A673 (cell line): ENCODE results near the gene ZNF718. TPM values are rescaled to one million over a fixed set of nuclear protein-coding genes. Genes with fewer than 3 reads are reported as not detected.
"Not testable (repeated sequence)": the region's sequence is repeated elsewhere in the genome, so short reads cannot be mapped to it uniquely, and the experiment has no call there.

Experiments
- BruUV-seq: library from RNA; stranded (reverse); fragments of 400-500 nt; replicated peaks from 2 replicates; lab custom pipeline; 2021; lab: Mats Ljungman, UMichigan
- CTCF ChIA-PET: fragments of 300-600 bp; sonication (Branson Sonifier 250); formaldehyde crosslinking; loops from one replicate; lab custom pipeline; 2022; ENCODE audit warnings: antibody characterized with exemption; lab: Charles Lee
- POLR2A ChIA-PET: fragments of 300-600 bp; sonication (Branson Sonifier 250); formaldehyde crosslinking; loops from one replicate; lab custom pipeline; 2022; ENCODE audit warnings: antibody characterized with exemption; ENCODE audit not compliant: low non-redundant PET; lab: Charles Lee
- DNase-seq: peaks from one replicate; pipeline ENCODE4 v3.0.0-alpha.2; 2015; ENCODE audit warnings: low spot score
- H3K27ac ChIP-seq: fragments of 200-600 bp; sonication (generic); 2 replicates; pipeline ENCODE4 v1.5.1; 2016; ENCODE audit warnings: mixed run types, low read depth, mild to moderate bottlenecking, mixed read lengths, antibody characterized with exemption, low read length; ENCODE audit not compliant: poor library complexity, severe bottlenecking
- H3K27me3 ChIP-seq: fragments of 200-600 bp; sonication (generic); replicated peaks from 2 replicates; pipeline ENCODE4 v1.6.1; 2017; ENCODE audit warnings: mixed run types, low read depth, mild to moderate bottlenecking, mixed read lengths, antibody characterized with exemption, low read length; ENCODE audit not compliant: insufficient read depth, poor library complexity
- H3K36me3 ChIP-seq: fragments of 200-600 bp; sonication (generic); 2 replicates; pipeline ENCODE4 v1.6.1; 2016; ENCODE audit warnings: mixed run types, mild to moderate bottlenecking, mixed read lengths, antibody characterized with exemption, low read length; ENCODE audit not compliant: insufficient read depth, poor library complexity, severe bottlenecking
- H3K4me1 ChIP-seq: fragments of 200-600 bp; sonication (generic); 2 replicates; pipeline ENCODE4 v1.6.1; 2017; ENCODE audit warnings: mixed run types, mild to moderate bottlenecking, mixed read lengths, antibody characterized with exemption, low read length; ENCODE audit not compliant: insufficient read depth, poor library complexity, severe bottlenecking
- H3K4me3 ChIP-seq: fragments of 200-600 bp; sonication (generic); 2 replicates; pipeline ENCODE4 v1.5.1; 2016; ENCODE audit warnings: low read depth, mixed run types, mild to moderate bottlenecking, mixed read lengths, low read length; ENCODE audit not compliant: poor library complexity, severe bottlenecking
- H3K9me3 ChIP-seq: fragments of 200-600 bp; sonication (generic); 2 replicates; pipeline ENCODE4 v1.6.1; 2016; ENCODE audit warnings: mixed run types, low read depth, mild to moderate bottlenecking, mixed read lengths, antibody characterized with exemption, low read length; ENCODE audit not compliant: poor library complexity, severe bottlenecking
- CTCF ChIP-seq: fragments of 300-800, 200-600 bp; sonication (generic); conservative IDR thresholded peaks from 2 replicates; pipeline ENCODE4 v1.5.1; 2017; ENCODE audit warnings: low read depth, mild to moderate bottlenecking, antibody characterized with exemption, low read length, moderate library complexity, mixed read lengths
- EZH2 ChIP-seq: fragments of 200-600 bp; sonication (generic); IDR thresholded peaks from 2 replicates; pipeline ENCODE4 v1.6.1; 2017; ENCODE audit warnings: borderline replicate concordance, low read depth, mild to moderate bottlenecking, mixed read lengths, antibody characterized with exemption, low read length; ENCODE audit not compliant: poor library complexity, severe bottlenecking
- intact Hi-C: fragments of 100-400 bp; cut with micrococcal nuclease; formaldehyde crosslinking; loops from one replicate; pipeline ENCODE4 v1.10.0; 2022; ENCODE audit not compliant: unreplicated experiment
- total RNA-seq: library from RNA; stranded (reverse); gene quantifications from 2 replicates; pipeline ENCODE4 v1.2.3, GENCODE V29; 2021

Gene ZNF718
- total RNA-seq, 1 experiment from 2014 or later, result 9.2 TPM

GRCh38 chr4:211033-211511 is 86.8 kb downstream of the ZNF718 start:
- H3K9me3 ChIP-seq, result peaks cover 6% of the 10 kb centered on the region

GRCh38 chr4:212438-213188 is 88.3 kb downstream of the ZNF718 start:
- intact Hi-C loops, result no loop called here
- ChIA-PET CTCF (no interaction called here), POLR2A (no interaction called here)
- no TSS peak for BruUV-seq
- peak overlapping the region; percentile 47 for H3K4me3 ChIP-seq
- H3K27ac ChIP-seq, result peak overlapping the region; percentile 56
- peak; percentile 70 for DNase-seq
- no peaks in the 10 kb centered on the region for H3K36me3 ChIP-seq
- no peaks in the 10 kb centered on the region for H3K4me1 ChIP-seq
- TF ChIP-seq EZH2 (no peak), CTCF (no peak)
- H3K9me3 ChIP-seq, result peaks cover 3% of the 10 kb centered on the region
- H3K27me3 ChIP-seq, result no peaks in the 10 kb centered on the region

More at GRCh38 chr4:211033-211511, 86.8 kb downstream of the ZNF718 start:
- TF ChIP-seq CTCF (no peak), EZH2 (no peak)
- no peak overlapping the region for H3K27ac ChIP-seq
- no peaks in the 10 kb centered on the region for H3K36me3 ChIP-seq
- H3K4me1 ChIP-seq, result no peaks in the 10 kb centered on the region
- no TSS peak for BruUV-seq
- no peak for DNase-seq
- POLR2A ChIA-PET, result no interaction called here
- H3K27me3 ChIP-seq, result no peaks in the 10 kb centered on the region
- intact Hi-C loops, result no loop called here
- CTCF ChIA-PET, result no interaction called here
- H3K4me3 ChIP-seq, result no peak overlapping the region

GRCh38 chr4:213189-213535 is 88.9 kb downstream of the ZNF718 start:
- CTCF ChIA-PET, POLR2A ChIA-PET: not testable (repeated sequence)

More at GRCh38 chr4:213189-213535, 88.9 kb downstream of the ZNF718 start:
- intact Hi-C loops, H3K27me3 ChIP-seq, H3K9me3 ChIP-seq, H3K27ac ChIP-seq, H3K36me3 ChIP-seq, H3K4me1 ChIP-seq: not testable (repeated sequence)
- peak overlapping the region; percentile 47 for H3K4me3 ChIP-seq
- TSS peak; percentile 25 for BruUV-seq
- DNase-seq, result peak; percentile 1

Other genes starting within 250 kb of the ZNF718 start
- gene ZNF595, start 71.2 kb upstream of the ZNF718 start, total RNA-seq, result 22.2 and 22.6 TPM in 2 replicates
- gene ZNF732, start 181.0 kb downstream of the ZNF718 start, total RNA-seq, result not detected in 2 replicates
- 26.9 and 27.7 TPM in 2 replicates for gene ZNF141, start 213.3 kb downstream of the ZNF718 start, total RNA-seq